Stimulated activated memory B cell treated with anti-CD40 and anti-IgM and Interleukin-4, amounts not matched to agents 10 μg/mL and 1 μg/mL and 100 μg/mL, for 72 hours (primary cell): ENCODE measurements around the gene FUT9.

Source experiments
- ATAC-seq: fragments of 150-1000 bp; cut with Tn5 transposase; 2 replicates; pipeline ENCODE4 v1.10.0; 2021
- H3K27ac Mint-ChIP-seq: one replicate; pipeline ENCODE4 v1.8.0; 2022; ENCODE audit warnings: mild to moderate bottlenecking, mixed read lengths
- H3K27me3 Mint-ChIP-seq: one replicate; pipeline ENCODE4 v1.8.0; 2022; ENCODE audit warnings: mixed read lengths
- H3K36me3 Mint-ChIP-seq: one replicate; pipeline ENCODE4 v1.8.0; 2022; ENCODE audit warnings: mixed read lengths
- H3K4me1 Mint-ChIP-seq: one replicate; pipeline ENCODE4 v1.8.0; 2022; ENCODE audit warnings: mixed read lengths
- H3K4me3 Mint-ChIP-seq: one replicate; pipeline ENCODE4 v1.8.0; 2022; ENCODE audit warnings: mild to moderate bottlenecking, moderate library complexity, mixed read lengths
- H3K9me3 Mint-ChIP-seq: one replicate; pipeline ENCODE4 v1.8.0; 2022; ENCODE audit warnings: mixed read lengths

The FUT9 gene

GRCh38 chr6:96110878-96111277 lies 95.1 kb downstream of the FUT9 start:
- H3K36me3 Mint-ChIP-seq: no peaks in the 10 kb centered on the region
- H3K4me1 Mint-ChIP-seq: no peaks in the 10 kb centered on the region
- H3K4me3 Mint-ChIP-seq: no peak overlapping the region
- H3K9me3 Mint-ChIP-seq: no peaks in the 10 kb centered on the region
- no peak for ATAC-seq
- no peak overlapping the region for H3K27ac Mint-ChIP-seq
- no peaks in the 10 kb centered on the region for H3K27me3 Mint-ChIP-seq

- Mint-ChIP-seq H3K4me3 (no peak overlapping the region), H3K36me3 (no peaks in the 10 kb centered on the region), H3K27ac (no peak overlapping the region), H3K4me1 (no peaks in the 10 kb centered on the region), H3K9me3 (no peaks in the 10 kb centered on the region), H3K27me3 (no peaks in the 10 kb centered on the region)
- ATAC-seq: no peak
Measured at GRCh38 chr6:96116674-96117073, 100.9 kb downstream of the FUT9 start.

- no peaks in the 10 kb centered on the region for H3K27me3 Mint-ChIP-seq
- no peaks in the 10 kb centered on the region for H3K4me1 Mint-ChIP-seq
- no peak for ATAC-seq
- no peak overlapping the region for H3K27ac Mint-ChIP-seq
- no peaks in the 10 kb centered on the region for H3K36me3 Mint-ChIP-seq
- no peak overlapping the region for H3K4me3 Mint-ChIP-seq
- peaks cover 5% of the 10 kb centered on the region for H3K9me3 Mint-ChIP-seq
Measured at GRCh38 chr6:96124778-96125177, 109.0 kb downstream of the FUT9 start.

GRCh38 chr6:96138406-96138805 lies 122.6 kb downstream of the FUT9 start:
- Mint-ChIP-seq H3K9me3 (peaks cover 5% of the 10 kb centered on the region), H3K27me3 (no peaks in the 10 kb centered on the region), H3K4me3 (no peak overlapping the region), H3K4me1 (no peaks in the 10 kb centered on the region), H3K36me3 (no peaks in the 10 kb centered on the region), H3K27ac (no peak overlapping the region)
- ATAC-seq: no peak

GRCh38 chr6:96142142-96142541 lies 126.4 kb downstream of the FUT9 start:
- Mint-ChIP-seq H3K4me1 (no peaks in the 10 kb centered on the region), H3K4me3 (no peak overlapping the region), H3K9me3 (peaks cover 5% of the 10 kb centered on the region), H3K27me3 (no peaks in the 10 kb centered on the region), H3K27ac (no peak overlapping the region), H3K36me3 (no peaks in the 10 kb centered on the region)
- no peak for ATAC-seq

- Mint-ChIP-seq H3K9me3 (no peaks in the 10 kb centered on the region), H3K4me3 (no peak overlapping the region), H3K27ac (no peak overlapping the region), H3K27me3 (no peaks in the 10 kb centered on the region), H3K36me3 (no peaks in the 10 kb centered on the region), H3K4me1 (no peaks in the 10 kb centered on the region)
- no peak for ATAC-seq
Measured at GRCh38 chr6:96150431-96150830, 134.7 kb downstream of the FUT9 start.

- Mint-ChIP-seq H3K27ac (no peak overlapping the region), H3K4me1 (no peaks in the 10 kb centered on the region), H3K27me3 (no peaks in the 10 kb centered on the region), H3K4me3 (no peak overlapping the region), H3K9me3 (no peaks in the 10 kb centered on the region), H3K36me3 (no peaks in the 10 kb centered on the region)
- no peak for ATAC-seq
Measured at GRCh38 chr6:96151707-96152106, 135.9 kb downstream of the FUT9 start.

- Mint-ChIP-seq H3K4me3 (no peak overlapping the region), H3K27me3 (no peaks in the 10 kb centered on the region), H3K27ac (no peak overlapping the region), H3K36me3 (no peaks in the 10 kb centered on the region), H3K4me1 (no peaks in the 10 kb centered on the region), H3K9me3 (no peaks in the 10 kb centered on the region)
- no peak for ATAC-seq
Measured at GRCh38 chr6:96152114-96152708, 136.4 kb downstream of the FUT9 start.

- no peaks in the 10 kb centered on the region for H3K27me3 Mint-ChIP-seq
- no peaks in the 10 kb centered on the region for H3K4me1 Mint-ChIP-seq
- H3K9me3 Mint-ChIP-seq: no peaks in the 10 kb centered on the region
Measured at GRCh38 chr6:96153775-96154174, 138.0 kb downstream of the FUT9 start.

GRCh38 chr6:96156425-96156824 lies 140.7 kb downstream of the FUT9 start:
- no peak overlapping the region for H3K4me3 Mint-ChIP-seq
- no peaks in the 10 kb centered on the region for H3K36me3 Mint-ChIP-seq
- no peak for ATAC-seq
- no peaks in the 10 kb centered on the region for H3K27me3 Mint-ChIP-seq
- H3K9me3 Mint-ChIP-seq: no peaks in the 10 kb centered on the region
- no peak overlapping the region for H3K27ac Mint-ChIP-seq
- H3K4me1 Mint-ChIP-seq: no peaks in the 10 kb centered on the region

More at GRCh38 chr6:96153775-96154174, 138.0 kb downstream of the FUT9 start:
- ATAC-seq: no peak
- Mint-ChIP-seq H3K36me3 (no peaks in the 10 kb centered on the region), H3K4me3 (no peak overlapping the region), H3K27ac (no peak overlapping the region)

- Mint-ChIP-seq H3K36me3 (no peaks in the 10 kb centered on the region), H3K27ac (no peak overlapping the region), H3K4me3 (no peak overlapping the region), H3K9me3 (no peaks in the 10 kb centered on the region), H3K4me1 (no peaks in the 10 kb centered on the region), H3K27me3 (no peaks in the 10 kb centered on the region)
- no peak for ATAC-seq
Measured at GRCh38 chr6:96157018-96157565, 141.3 kb downstream of the FUT9 start.

- ATAC-seq: no peak
- Mint-ChIP-seq H3K27me3 (no peaks in the 10 kb centered on the region), H3K9me3 (no peaks in the 10 kb centered on the region), H3K27ac (no peak overlapping the region), H3K4me1 (no peaks in the 10 kb centered on the region), H3K36me3 (no peaks in the 10 kb centered on the region), H3K4me3 (no peak overlapping the region)
Measured at GRCh38 chr6:96162711-96163120, 146.9 kb downstream of the FUT9 start.

- ATAC-seq: no peak
- Mint-ChIP-seq H3K27me3 (no peaks in the 10 kb centered on the region), H3K36me3 (no peaks in the 10 kb centered on the region), H3K4me3 (no peak overlapping the region), H3K27ac (no peak overlapping the region), H3K4me1 (no peaks in the 10 kb centered on the region), H3K9me3 (peaks cover 3% of the 10 kb centered on the region)
Measured at GRCh38 chr6:96164802-96165201, 149.0 kb downstream of the FUT9 start.

- H3K36me3 Mint-ChIP-seq: no peaks in the 10 kb centered on the region
- no peaks in the 10 kb centered on the region for H3K27me3 Mint-ChIP-seq
- peaks cover 3% of the 10 kb centered on the region for H3K9me3 Mint-ChIP-seq
- no peak overlapping the region for H3K4me3 Mint-ChIP-seq
- ATAC-seq: no peak
- H3K27ac Mint-ChIP-seq: no peak overlapping the region
- no peaks in the 10 kb centered on the region for H3K4me1 Mint-ChIP-seq
Measured at GRCh38 chr6:96171112-96171511, 155.3 kb downstream of the FUT9 start.

GRCh38 chr6:96184798-96185197 lies 169.0 kb downstream of the FUT9 start:
- Mint-ChIP-seq H3K4me3 (no peak overlapping the region), H3K9me3 (peaks cover 12% of the 10 kb centered on the region), H3K27ac (no peak overlapping the region), H3K27me3 (no peaks in the 10 kb centered on the region), H3K4me1 (no peaks in the 10 kb centered on the region), H3K36me3 (no peaks in the 10 kb centered on the region)
- ATAC-seq: no peak

- Mint-ChIP-seq H3K27me3 (no peaks in the 10 kb centered on the region), H3K4me3 (no peak overlapping the region), H3K36me3 (no peaks in the 10 kb centered on the region), H3K4me1 (no peaks in the 10 kb centered on the region), H3K27ac (no peak overlapping the region), H3K9me3 (peaks cover 12% of the 10 kb centered on the region)
- no peak for ATAC-seq
Measured at GRCh38 chr6:96186094-96186493, 170.3 kb downstream of the FUT9 start.
